MM.1S (cell line): ENCODE measurements around the gene TMEM81.

ENCODE experiments used
- CTCF ChIP-seq: fragments of 300-600 bp; sonication (generic); IDR thresholded peaks from 2 replicates; pipeline ENCODE4 v1.5.1; 2016; ENCODE audit warnings: antibody characterized with exemption, low read length, mixed read lengths
- EZH2 ChIP-seq: fragments of 300-600 bp; sonication (generic); optimal IDR thresholded peaks from 2 replicates; pipeline ENCODE3; 2017; ENCODE audit warnings: low read depth, mild to moderate bottlenecking, antibody characterized with exemption, low read length, mixed read lengths

GRCh38 chr1:205133287-205133686, 49.0 kb upstream of the TMEM81 start:
- no peak for TF ChIP-seq CTCF
- no peak for TF ChIP-seq EZH2
